ENCODE measurements around the gene TRUB2. TPM values are rescaled to one million over a fixed set of nuclear protein-coding genes. Genes with fewer than 3 reads are reported as not detected.

TRUB2 gene
- total RNA-seq, 2 experiments from 2014 or later = 29.7 to 30.3 TPM

GRCh38 chr9:128335914-128336313, 13.7 kb upstream of the TRUB2 start:
- no peak for DNase-seq (ENCODE audit: low spot score)
- H3K4me2 ChIP-seq (ENCODE audit: low read length) = no peak overlapping the region
- BruUV-seq (replicated peaks) = no TSS peak
- peaks cover 5% of the 10 kb centered on the region for H3K4me1 ChIP-seq (ENCODE audit: insufficient read depth, low read length, poor library complexity, severe bottlenecking)
- ChIA-PET POLR2A (interaction anchor here (0.5 to 2.1 kb wide), 2 partner anchors 11 to 13 kb away, joined by 3 to 8 read pairs; no protein-coding TSS in a partner anchor), CTCF (ENCODE audit: unreplicated experiment) (interaction anchor here (1.0 kb wide), 1 partner anchor 85 kb away, joined by 3 read pairs; the partner anchor contains the start of gene CERCAM)
- no peaks in the 10 kb centered on the region for H3K9me3 ChIP-seq (ENCODE audit: low read length)
- no peak for TF ChIP-seq EZH2phosphoT487 (IDR thresholded peaks at IDR 0.05; ENCODE audit: borderline replicate concordance, low read depth, low read length)
- TF ChIP-seq, protein P1, sequence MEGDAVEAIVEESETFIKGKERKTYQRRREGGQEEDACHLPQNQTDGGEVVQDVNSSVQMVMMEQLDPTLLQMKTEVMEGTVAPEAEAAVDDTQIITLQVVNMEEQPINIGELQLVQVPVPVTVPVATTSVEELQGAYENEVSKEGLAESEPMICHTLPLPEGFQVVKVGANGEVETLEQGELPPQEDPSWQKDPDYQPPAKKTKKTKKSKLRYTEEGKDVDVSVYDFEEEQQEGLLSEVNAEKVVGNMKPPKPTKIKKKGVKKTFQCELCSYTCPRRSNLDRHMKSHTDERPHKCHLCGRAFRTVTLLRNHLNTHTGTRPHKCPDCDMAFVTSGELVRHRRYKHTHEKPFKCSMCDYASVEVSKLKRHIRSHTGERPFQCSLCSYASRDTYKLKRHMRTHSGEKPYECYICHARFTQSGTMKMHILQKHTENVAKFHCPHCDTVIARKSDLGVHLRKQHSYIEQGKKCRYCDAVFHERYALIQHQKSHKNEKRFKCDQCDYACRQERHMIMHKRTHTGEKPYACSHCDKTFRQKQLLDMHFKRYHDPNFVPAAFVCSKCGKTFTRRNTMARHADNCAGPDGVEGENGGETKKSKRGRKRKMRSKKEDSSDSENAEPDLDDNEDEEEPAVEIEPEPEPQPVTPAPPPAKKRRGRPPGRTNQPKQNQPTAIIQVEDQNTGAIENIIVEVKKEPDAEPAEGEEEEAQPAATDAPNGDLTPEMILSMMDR (conservative IDR thresholded peaks at IDR 0.05; ENCODE audit: low read length) = no peak
- no peaks in the 10 kb centered on the region for H3K9me2 ChIP-seq (ENCODE audit: insufficient read depth, low read length)
- peaks cover 11% of the 10 kb centered on the region for H3K36me3 ChIP-seq (ENCODE audit: insufficient read depth, low read length)
- no peaks in the 10 kb centered on the region for H3K79me2 ChIP-seq (ENCODE audit: insufficient read depth, low read depth, low read length)
- intact Hi-C loops (cut with micrococcal nuclease; ENCODE audit: unreplicated experiment) = no loop called here
- no peak overlapping the region for H3K4me3 ChIP-seq (ENCODE audit: low read depth, low read length, poor library complexity, severe bottlenecking)
- H3K27ac ChIP-seq (ENCODE audit: low read depth, low read length, poor library complexity, severe bottlenecking) = no peak overlapping the region
- no peak overlapping the region for H2AFZ ChIP-seq (ENCODE audit: low read length)
- H4K20me1 ChIP-seq (ENCODE audit: insufficient read depth, low read length) = no peaks in the 10 kb centered on the region

GRCh38 chr9:128335161-128335560, 12.9 kb upstream of the TRUB2 start:
- BruUV-seq (replicated peaks) = no TSS peak
- intact Hi-C loops (cut with micrococcal nuclease; ENCODE audit: unreplicated experiment) = no loop called here
- Histone ChIP-seq H3K79me2 (ENCODE audit: insufficient read depth, low read depth, low read length) (no peaks in the 10 kb centered on the region), H3K4me1 (ENCODE audit: insufficient read depth, low read length, poor library complexity, severe bottlenecking) (peaks cover 5% of the 10 kb centered on the region), H3K4me3 (ENCODE audit: low read depth, low read length, poor library complexity, severe bottlenecking) (no peak overlapping the region), H3K36me3 (ENCODE audit: insufficient read depth, low read length) (peaks cover 11% of the 10 kb centered on the region), H2AFZ (ENCODE audit: low read length) (no peak overlapping the region), H3K9me2 (ENCODE audit: insufficient read depth, low read length) (no peaks in the 10 kb centered on the region), H3K27ac (ENCODE audit: low read depth, low read length, poor library complexity, severe bottlenecking) (no peak overlapping the region), H3K9me3 (ENCODE audit: low read length) (no peaks in the 10 kb centered on the region), H4K20me1 (ENCODE audit: insufficient read depth, low read length) (no peaks in the 10 kb centered on the region), H3K4me2 (ENCODE audit: low read length) (no peak overlapping the region)
- ChIA-PET CTCF (ENCODE audit: unreplicated experiment) (interaction anchor here (1.0 kb wide), 1 partner anchor 85 kb away, joined by 3 read pairs; the partner anchor contains the start of gene CERCAM), POLR2A (interaction anchor here (0.5 to 0.7 kb wide), 2 partner anchors 12 to 350 kb away, joined by 3 read pairs; no protein-coding TSS in a partner anchor)
- no peak for DNase-seq (ENCODE audit: low spot score)
- no peak for TF ChIP-seq EZH2phosphoT487 (IDR thresholded peaks at IDR 0.05; ENCODE audit: borderline replicate concordance, low read depth, low read length)
- TF ChIP-seq, protein P1 (conservative IDR thresholded peaks at IDR 0.05; ENCODE audit: low read length) = no peak

GRCh38 chr9:128333451-128333869, 11.2 kb upstream of the TRUB2 start:
- H3K79me2 ChIP-seq (ENCODE audit: insufficient read depth, low read depth, low read length) = no peaks in the 10 kb centered on the region
- H3K9me2 ChIP-seq (ENCODE audit: insufficient read depth, low read length) = no peaks in the 10 kb centered on the region
- TF ChIP-seq, protein P1 (conservative IDR thresholded peaks at IDR 0.05; ENCODE audit: low read length) = no peak
- TF ChIP-seq EZH2phosphoT487 (IDR thresholded peaks at IDR 0.05; ENCODE audit: borderline replicate concordance, low read depth, low read length) = no peak
- no TSS peak for BruUV-seq (replicated peaks)
- no peaks in the 10 kb centered on the region for H3K9me3 ChIP-seq (ENCODE audit: low read length)
- POLR2A ChIA-PET = no interaction called here
- H3K36me3 ChIP-seq (ENCODE audit: insufficient read depth, low read length) = peaks cover 14% of the 10 kb centered on the region
- H3K4me1 ChIP-seq (ENCODE audit: insufficient read depth, low read length, poor library complexity, severe bottlenecking) = no peaks in the 10 kb centered on the region
- intact Hi-C loops (cut with micrococcal nuclease; ENCODE audit: unreplicated experiment) = no loop called here
- H2AFZ ChIP-seq (ENCODE audit: low read length) = no peak overlapping the region
- no peak overlapping the region for H3K4me3 ChIP-seq (ENCODE audit: low read depth, low read length, poor library complexity, severe bottlenecking)
- CTCF ChIA-PET (ENCODE audit: unreplicated experiment) = no interaction called here
- H4K20me1 ChIP-seq (ENCODE audit: insufficient read depth, low read length) = no peaks in the 10 kb centered on the region
- DNase-seq (ENCODE audit: low spot score) = no peak
- no peak overlapping the region for H3K27ac ChIP-seq (ENCODE audit: low read depth, low read length, poor library complexity, severe bottlenecking)
- no peak overlapping the region for H3K4me2 ChIP-seq (ENCODE audit: low read length)
